K562 (cell line): Measurements from ENCODE around the gene ZCCHC14. TPM values are rescaled to one million over a fixed set of nuclear protein-coding genes. Genes with fewer than 3 reads are reported as not detected.

Experiments used
- HDAC8 ChIP-seq: fragments of 450-650 bp; IDR thresholded peaks from 2 replicates; pipeline ENCODE4 v1.6.1; 2016; ENCODE audit warnings: mild to moderate bottlenecking, missing genetic modification characterization, moderate library complexity, missing compliant biosample characterization
- JUN ChIP-seq, 2 experiments: sonication (generic) in 1 of 2; formaldehyde crosslinking in 1 of 2; IDR thresholded peaks; 2 replicates each; pipeline versions ENCODE4 v1.6.1 to v1.8.0; 2012 to 2022; ENCODE audit warnings: borderline replicate concordance in 2 of 2, mild to moderate bottlenecking in 2 of 2, improper control_type of control experiment in 1 of 2, low read depth in 1 of 2, low read length in 1 of 2, missing genetic modification reagents in 1 of 2
- NFATC3 ChIP-seq: fragments of 450-650 bp; IDR thresholded peaks from 2 replicates; pipeline ENCODE4 v1.6.1; 2017; ENCODE audit warnings: mild to moderate bottlenecking
- OTX1 ChIP-seq: fragments of 450-650 bp; formaldehyde crosslinking; IDR thresholded peaks from 2 replicates; pipeline ENCODE4 v1.4.0; 2022; ENCODE audit warnings: mild to moderate bottlenecking
- RBBP5 ChIP-seq: fragments of 200-600 bp; sonication (generic); IDR thresholded peaks from 2 replicates; pipeline ENCODE4 v1.6.1; 2012; ENCODE audit warnings: borderline replicate concordance, mild to moderate bottlenecking, low read length, control low read depth, inconsistent platforms; ENCODE audit not compliant: insufficient read depth, poor library complexity, severe bottlenecking
- TAL1 ChIP-seq: fragments of 450-650 bp; IDR thresholded peaks from 2 replicates; pipeline ENCODE4 v1.6.1; 2016; ENCODE audit warnings: mild to moderate bottlenecking
- TCF7L2 ChIP-seq: fragments of 150-350 bp; IDR thresholded peaks from 2 replicates; pipeline ENCODE4 v1.6.1; 2016; ENCODE audit warnings: low read depth, mild to moderate bottlenecking, low read length, moderate library complexity
- TFAM ChIP-seq: fragments of 250-450 bp; sonication (Bioruptor Pico); conservative IDR thresholded peaks from 2 replicates; pipeline ENCODE4 v1.5.0; 2021; ENCODE audit warnings: mild to moderate bottlenecking, moderate library complexity
- THRAP3 ChIP-seq: fragments of 450-650 bp; IDR thresholded peaks from 2 replicates; pipeline ENCODE4 v1.6.1; 2016; ENCODE audit warnings: mild to moderate bottlenecking, inconsistent platforms, borderline replicate concordance
- polyA plus RNA-seq, 8 experiments: library from polyadenylated mRNA; depleted of rRNA in 4 of 8; stranded (reverse) in 5 of 8; unstranded in 3 of 8; fragments of >200 nt; fragmentation: Nextera tagmentation in 2 of 8; fragmentation: Illumina TruSeq in 1 of 8; extraction: Ambion mirVana in 2 of 8; extraction: Trizol in 1 of 8; gene quantifications; 2 replicates each; pipeline versions ENCODE4 v1.2.1 to v1.2.3, GENCODE V29; 2011 to 2014; ENCODE audit warnings: inconsistent platforms in 1 of 8, missing spikeins in 1 of 8
- total RNA-seq, 7 experiments: library from RNA; depleted of rRNA in 6 of 7; stranded (reverse); fragments of >200 nt in 6 of 7; fragmentation: Illumina TruSeq in 2 of 7; extraction: Trizol in 2 of 7; gene quantifications; 2 replicates each; pipeline versions ENCODE4 v1.2.1 to v1.2.3, GENCODE V29; 2011 to 2021; ENCODE audit warnings: low replicate concordance in 1 of 7
- TF ChIP-seq, protein P1 (sequence below): fragments of 200-600 bp; sonication (generic); IDR thresholded peaks from one replicate; pipeline ENCODE4 v1.6.1; 2012; ENCODE audit warnings: mild to moderate bottlenecking, low read depth, low read length, inconsistent platforms
- TF ChIP-seq, protein P2 (sequence below): IDR thresholded peaks from 2 replicates; pipeline ENCODE4 v1.6.1; 2012; ENCODE audit warnings: low read depth, low read length, improper control_type of control experiment, borderline replicate concordance
- TF ChIP-seq, protein P3 (sequence below), 3 experiments: fragments of 200-800 bp in 1 of 3; sonication (Bioruptor generic) in 1 of 3; sonication (generic) in 1 of 3; formaldehyde crosslinking in 1 of 3; IDR thresholded peaks; 2 replicates each; pipeline versions ENCODE4 v1.6.1 to v1.8.0; 2016 to 2022; ENCODE audit warnings: mild to moderate bottlenecking in 2 of 3, missing compliant biosample characterization in 2 of 3, missing genetic modification characterization in 2 of 3, missing genetic modification reagents in 1 of 3

The ZCCHC14 gene
- total and polyA plus RNA-seq, 9 of the 15 experiments (the other 6 are each of a cell fraction or from before 2014, with no cell fraction given): 1.5 to 12.4 (median 2.9) TPM

DNA sequence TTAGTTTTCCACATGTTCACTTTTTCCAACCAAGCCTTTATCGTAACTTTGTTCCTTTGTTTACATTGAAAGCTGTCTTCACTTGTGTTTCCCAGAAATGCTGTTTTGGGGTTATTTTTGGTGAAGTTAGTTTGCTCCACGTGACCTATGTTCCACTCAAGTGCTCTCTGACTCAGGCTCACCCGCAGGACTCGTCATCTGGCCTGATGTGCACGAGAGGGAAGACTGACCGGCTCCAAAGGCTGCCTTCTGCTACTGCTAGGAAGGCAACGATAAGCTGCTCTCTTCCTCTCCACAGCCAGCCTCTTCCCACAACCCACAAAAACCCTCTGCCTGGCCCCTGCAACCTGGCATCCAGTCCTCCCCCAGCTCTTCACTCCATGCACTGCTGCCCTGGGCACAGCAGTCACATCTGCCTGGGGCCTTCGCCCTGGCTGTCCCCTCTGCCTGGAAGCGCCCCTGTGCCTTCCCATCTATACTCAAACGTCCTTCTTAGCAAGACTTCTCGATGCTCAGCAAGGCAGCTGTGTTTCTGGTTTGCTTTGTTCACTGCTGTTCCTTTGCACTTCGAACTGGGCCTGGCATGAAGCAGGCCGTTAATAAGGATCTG lies 28.0 kb downstream of the ZCCHC14 start (continued):
- TF ChIP-seq, protein P1, sequence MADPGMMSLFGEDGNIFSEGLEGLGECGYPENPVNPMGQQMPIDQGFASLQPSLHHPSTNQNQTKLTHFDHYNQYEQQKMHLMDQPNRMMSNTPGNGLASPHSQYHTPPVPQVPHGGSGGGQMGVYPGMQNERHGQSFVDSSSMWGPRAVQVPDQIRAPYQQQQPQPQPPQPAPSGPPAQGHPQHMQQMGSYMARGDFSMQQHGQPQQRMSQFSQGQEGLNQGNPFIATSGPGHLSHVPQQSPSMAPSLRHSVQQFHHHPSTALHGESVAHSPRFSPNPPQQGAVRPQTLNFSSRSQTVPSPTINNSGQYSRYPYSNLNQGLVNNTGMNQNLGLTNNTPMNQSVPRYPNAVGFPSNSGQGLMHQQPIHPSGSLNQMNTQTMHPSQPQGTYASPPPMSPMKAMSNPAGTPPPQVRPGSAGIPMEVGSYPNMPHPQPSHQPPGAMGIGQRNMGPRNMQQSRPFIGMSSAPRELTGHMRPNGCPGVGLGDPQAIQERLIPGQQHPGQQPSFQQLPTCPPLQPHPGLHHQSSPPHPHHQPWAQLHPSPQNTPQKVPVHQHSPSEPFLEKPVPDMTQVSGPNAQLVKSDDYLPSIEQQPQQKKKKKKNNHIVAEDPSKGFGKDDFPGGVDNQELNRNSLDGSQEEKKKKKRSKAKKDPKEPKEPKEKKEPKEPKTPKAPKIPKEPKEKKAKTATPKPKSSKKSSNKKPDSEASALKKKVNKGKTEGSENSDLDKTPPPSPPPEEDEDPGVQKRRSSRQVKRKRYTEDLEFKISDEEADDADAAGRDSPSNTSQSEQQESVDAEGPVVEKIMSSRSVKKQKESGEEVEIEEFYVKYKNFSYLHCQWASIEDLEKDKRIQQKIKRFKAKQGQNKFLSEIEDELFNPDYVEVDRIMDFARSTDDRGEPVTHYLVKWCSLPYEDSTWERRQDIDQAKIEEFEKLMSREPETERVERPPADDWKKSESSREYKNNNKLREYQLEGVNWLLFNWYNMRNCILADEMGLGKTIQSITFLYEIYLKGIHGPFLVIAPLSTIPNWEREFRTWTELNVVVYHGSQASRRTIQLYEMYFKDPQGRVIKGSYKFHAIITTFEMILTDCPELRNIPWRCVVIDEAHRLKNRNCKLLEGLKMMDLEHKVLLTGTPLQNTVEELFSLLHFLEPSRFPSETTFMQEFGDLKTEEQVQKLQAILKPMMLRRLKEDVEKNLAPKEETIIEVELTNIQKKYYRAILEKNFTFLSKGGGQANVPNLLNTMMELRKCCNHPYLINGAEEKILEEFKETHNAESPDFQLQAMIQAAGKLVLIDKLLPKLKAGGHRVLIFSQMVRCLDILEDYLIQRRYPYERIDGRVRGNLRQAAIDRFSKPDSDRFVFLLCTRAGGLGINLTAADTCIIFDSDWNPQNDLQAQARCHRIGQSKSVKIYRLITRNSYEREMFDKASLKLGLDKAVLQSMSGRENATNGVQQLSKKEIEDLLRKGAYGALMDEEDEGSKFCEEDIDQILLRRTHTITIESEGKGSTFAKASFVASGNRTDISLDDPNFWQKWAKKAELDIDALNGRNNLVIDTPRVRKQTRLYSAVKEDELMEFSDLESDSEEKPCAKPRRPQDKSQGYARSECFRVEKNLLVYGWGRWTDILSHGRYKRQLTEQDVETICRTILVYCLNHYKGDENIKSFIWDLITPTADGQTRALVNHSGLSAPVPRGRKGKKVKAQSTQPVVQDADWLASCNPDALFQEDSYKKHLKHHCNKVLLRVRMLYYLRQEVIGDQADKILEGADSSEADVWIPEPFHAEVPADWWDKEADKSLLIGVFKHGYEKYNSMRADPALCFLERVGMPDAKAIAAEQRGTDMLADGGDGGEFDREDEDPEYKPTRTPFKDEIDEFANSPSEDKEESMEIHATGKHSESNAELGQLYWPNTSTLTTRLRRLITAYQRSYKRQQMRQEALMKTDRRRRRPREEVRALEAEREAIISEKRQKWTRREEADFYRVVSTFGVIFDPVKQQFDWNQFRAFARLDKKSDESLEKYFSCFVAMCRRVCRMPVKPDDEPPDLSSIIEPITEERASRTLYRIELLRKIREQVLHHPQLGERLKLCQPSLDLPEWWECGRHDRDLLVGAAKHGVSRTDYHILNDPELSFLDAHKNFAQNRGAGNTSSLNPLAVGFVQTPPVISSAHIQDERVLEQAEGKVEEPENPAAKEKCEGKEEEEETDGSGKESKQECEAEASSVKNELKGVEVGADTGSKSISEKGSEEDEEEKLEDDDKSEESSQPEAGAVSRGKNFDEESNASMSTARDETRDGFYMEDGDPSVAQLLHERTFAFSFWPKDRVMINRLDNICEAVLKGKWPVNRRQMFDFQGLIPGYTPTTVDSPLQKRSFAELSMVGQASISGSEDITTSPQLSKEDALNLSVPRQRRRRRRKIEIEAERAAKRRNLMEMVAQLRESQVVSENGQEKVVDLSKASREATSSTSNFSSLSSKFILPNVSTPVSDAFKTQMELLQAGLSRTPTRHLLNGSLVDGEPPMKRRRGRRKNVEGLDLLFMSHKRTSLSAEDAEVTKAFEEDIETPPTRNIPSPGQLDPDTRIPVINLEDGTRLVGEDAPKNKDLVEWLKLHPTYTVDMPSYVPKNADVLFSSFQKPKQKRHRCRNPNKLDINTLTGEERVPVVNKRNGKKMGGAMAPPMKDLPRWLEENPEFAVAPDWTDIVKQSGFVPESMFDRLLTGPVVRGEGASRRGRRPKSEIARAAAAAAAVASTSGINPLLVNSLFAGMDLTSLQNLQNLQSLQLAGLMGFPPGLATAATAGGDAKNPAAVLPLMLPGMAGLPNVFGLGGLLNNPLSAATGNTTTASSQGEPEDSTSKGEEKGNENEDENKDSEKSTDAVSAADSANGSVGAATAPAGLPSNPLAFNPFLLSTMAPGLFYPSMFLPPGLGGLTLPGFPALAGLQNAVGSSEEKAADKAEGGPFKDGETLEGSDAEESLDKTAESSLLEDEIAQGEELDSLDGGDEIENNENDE: no peak
- TF ChIP-seq TFAM (CRISPR knock-in tag): no peak
- TF ChIP-seq HDAC8 (tag): no peak
- TF ChIP-seq THRAP3: no peak
- no peak for TF ChIP-seq TAL1
- TF ChIP-seq OTX1 (CRISPR knock-in tag): peak; percentile 50; the same call in 1 of the 2 replicates
- TF ChIP-seq TCF7L2: no peak
- TF ChIP-seq JUN (IDR thresholded peaks at IDR 0.05; ENCODE audit: borderline replicate concordance, low read depth, low read length): peak; percentile 82; the same call in 1 of the 2 replicates
- no peak for TF ChIP-seq JUN (CRISPR knock-in tag; IDR thresholded peaks at IDR 0.05; ENCODE audit: borderline replicate concordance)
- TF ChIP-seq RBBP5: peak; percentile 26
- TF ChIP-seq, protein P2, sequence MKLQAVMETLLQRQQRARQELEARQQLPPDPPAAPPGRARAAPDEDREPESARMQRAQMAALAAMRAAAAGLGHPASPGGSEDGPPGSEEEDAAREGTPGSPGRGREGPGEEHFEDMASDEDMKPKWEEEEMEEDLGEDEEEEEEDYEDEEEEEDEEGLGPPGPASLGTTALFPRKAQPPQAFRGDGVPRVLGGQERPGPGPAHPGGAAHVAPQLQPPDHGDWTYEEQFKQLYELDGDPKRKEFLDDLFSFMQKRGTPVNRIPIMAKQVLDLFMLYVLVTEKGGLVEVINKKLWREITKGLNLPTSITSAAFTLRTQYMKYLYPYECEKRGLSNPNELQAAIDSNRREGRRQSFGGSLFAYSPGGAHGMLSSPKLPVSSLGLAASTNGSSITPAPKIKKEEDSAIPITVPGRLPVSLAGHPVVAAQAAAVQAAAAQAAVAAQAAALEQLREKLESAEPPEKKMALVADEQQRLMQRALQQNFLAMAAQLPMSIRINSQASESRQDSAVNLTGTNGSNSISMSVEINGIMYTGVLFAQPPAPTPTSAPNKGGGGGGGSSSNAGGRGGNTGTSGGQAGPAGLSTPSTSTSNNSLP: no peak
- peak; percentile 36; the same call in 1 of the 2 replicates for TF ChIP-seq NFATC3
- TF ChIP-seq, protein P3, sequence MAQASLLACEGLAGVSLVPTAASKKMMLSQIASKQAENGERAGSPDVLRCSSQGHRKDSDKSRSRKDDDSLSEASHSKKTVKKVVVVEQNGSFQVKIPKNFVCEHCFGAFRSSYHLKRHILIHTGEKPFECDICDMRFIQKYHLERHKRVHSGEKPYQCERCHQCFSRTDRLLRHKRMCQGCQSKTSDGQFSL (CRISPR knock-in tag; IDR thresholded peaks at IDR 0.05): no peak
- TF ChIP-seq, protein P3 (tag; IDR thresholded peaks at IDR 0.05): no peak
